Measurements from ENCODE around the gene ALPK3. TPM values are rescaled to one million over a fixed set of nuclear protein-coding genes. Genes with fewer than 3 reads are reported as not detected.

The ALPK3 gene
- total and polyA plus RNA-seq, 2 donors (not counting 3 experiments of a cell fraction or from before 2014, with no cell fraction given), result 18.4 to 36.2 TPM

GRCh38 chr15:84819291-84819768, 2.2 kb downstream of the ALPK3 start:
- peak overlapping the region; percentile 87 for H3K9ac ChIP-seq (replicated peaks; ENCODE audit: extremely low read depth, insufficient read depth, low read length)
- FAIRE-seq (peak; percentile 76), DNase-seq (ENCODE audit: low read depth, low spot score) (peak; percentile 25)
- no peaks in the 10 kb centered on the region for H3K27me3 ChIP-seq (ENCODE audit: control insufficient read depth in 2 of 2, insufficient read depth in 2 of 2, low read length in 2 of 2)
- H3K4me1 ChIP-seq (ENCODE audit: control insufficient read depth, extremely low read depth, insufficient read depth, low read length), result peaks cover 42% of the 10 kb centered on the region
- ChIA-PET POLR2A (interaction anchor here (0.6 kb wide), 1 partner anchor 224 kb away, joined by 4 read pairs; no protein-coding TSS in a partner anchor), CTCF (interaction anchor here (0.7 to 2.5 kb wide), 9 partner anchors 10 to 220 kb away, joined by 3 to 10 read pairs (median 3); partner anchors contain the start of genes NMB and SEC11A)
- TF ChIP-seq CTCF (IDR thresholded peaks at IDR 0.05; ENCODE audit: extremely low read depth in 1 of 2, insufficient read depth in 1 of 2, low read depth in 1 of 2, low read length in 2 of 2) (peak in 1 of 2 donors; percentile 29), FOS (IDR thresholded peaks at IDR 0.05; ENCODE audit: borderline replicate concordance, insufficient read depth, low read length) (no peak)
- H3K4me2 ChIP-seq (ENCODE audit: insufficient read depth, low read length), result peak overlapping the region; percentile 26
- H3K79me2 ChIP-seq (ENCODE audit: control insufficient read depth, insufficient read depth, low read length), result peaks cover 20% of the 10 kb centered on the region
- H2AFZ ChIP-seq (ENCODE audit: low read depth, low read length), result no peak overlapping the region
- H3K36me3 ChIP-seq (ENCODE audit: control insufficient read depth in 2 of 2, extremely low read depth in 1 of 2, insufficient read depth in 2 of 2, low read length in 2 of 2), result no peaks in the 10 kb centered on the region
- no TSS peak for BruUV-seq (replicated peaks)
- peak overlapping the region; percentile 88 for H3K27ac ChIP-seq (ENCODE audit: insufficient read depth, low read depth, low read length)
- dilution Hi-C loops (cut with MboI; ENCODE audit: extremely low pct_ligation_motif_present, low sequenced_read_pairs) (no loop called here), intact Hi-C loops (cut with micrococcal nuclease) (loop anchor here (2.0 kb wide), 1 partner anchor 93 kb away; no protein-coding TSS in a partner anchor)
- H3K4me3 ChIP-seq (replicated peaks in 1 of 3; ENCODE audit: insufficient read depth in 1 of 3, low read depth in 1 of 3, low read length in 3 of 3), result peak overlapping the region in 2 of 3 experiments; percentile 57 to 58
- H3K9me3 ChIP-seq (replicated peaks; ENCODE audit: control insufficient read depth, insufficient read depth, low read length), result no peaks in the 10 kb centered on the region
- no peaks in the 10 kb centered on the region for H4K20me1 ChIP-seq (replicated peaks; ENCODE audit: control insufficient read depth, extremely low read depth, insufficient read depth, low read length)
- H3K9me1 ChIP-seq (replicated peaks; ENCODE audit: control insufficient read depth, extremely low read depth, insufficient read depth, low read length), result no peaks in the 10 kb centered on the region

GRCh38 chr15:84819791-84820190, 2.6 kb downstream of the ALPK3 start:
- Histone ChIP-seq H3K4me1 (ENCODE audit: control insufficient read depth, extremely low read depth, insufficient read depth, low read length) (peaks cover 42% of the 10 kb centered on the region), H3K9me3 (replicated peaks; ENCODE audit: control insufficient read depth, insufficient read depth, low read length) (no peaks in the 10 kb centered on the region), H3K36me3 (ENCODE audit: control insufficient read depth in 2 of 2, extremely low read depth in 1 of 2, insufficient read depth in 2 of 2, low read length in 2 of 2) (peaks cover 0 to 3% of the 10 kb centered on the region in 2 experiments), H3K27ac (ENCODE audit: insufficient read depth, low read depth, low read length) (no peak overlapping the region), H3K9me1 (replicated peaks; ENCODE audit: control insufficient read depth, extremely low read depth, insufficient read depth, low read length) (no peaks in the 10 kb centered on the region), H3K4me3 (replicated peaks in 1 of 3; ENCODE audit: insufficient read depth in 1 of 3, low read depth in 1 of 3, low read length in 3 of 3) (no peak overlapping the region), H2AFZ (ENCODE audit: low read depth, low read length) (no peak overlapping the region), H3K79me2 (ENCODE audit: control insufficient read depth, insufficient read depth, low read length) (peaks cover 20% of the 10 kb centered on the region), H3K27me3 (ENCODE audit: control insufficient read depth in 2 of 2, insufficient read depth in 2 of 2, low read length in 2 of 2) (no peaks in the 10 kb centered on the region), H4K20me1 (replicated peaks; ENCODE audit: control insufficient read depth, extremely low read depth, insufficient read depth, low read length) (no peaks in the 10 kb centered on the region), H3K4me2 (ENCODE audit: insufficient read depth, low read length) (no peak overlapping the region), H3K9ac (replicated peaks; ENCODE audit: extremely low read depth, insufficient read depth, low read length) (no peak overlapping the region)
- FAIRE-seq (no peak), DNase-seq (ENCODE audit: low read depth, low spot score) (no peak)
- no TSS peak for BruUV-seq (replicated peaks)
- CTCF ChIA-PET, result interaction anchor here (0.7 to 2.5 kb wide), 7 partner anchors 11 to 220 kb away, joined by 3 to 10 read pairs (median 4); partner anchors contain the start of genes NMB and SEC11A
- intact Hi-C loops (cut with micrococcal nuclease) (loop anchor here (2.0 kb wide), 1 partner anchor 93 kb away; no protein-coding TSS in a partner anchor), dilution Hi-C loops (cut with MboI; ENCODE audit: extremely low pct_ligation_motif_present, low sequenced_read_pairs) (no loop called here)
- POLR2A ChIA-PET, result no interaction called here
- TF ChIP-seq JUN (IDR thresholded peaks at IDR 0.05; ENCODE audit: borderline replicate concordance, insufficient read depth, insufficient read length, low read depth) (no peak), POLR2A (IDR thresholded peaks at IDR 0.05; ENCODE audit: low read depth, low read length) (no peak), EZH2 (IDR thresholded peaks at IDR 0.05; ENCODE audit: borderline replicate concordance, low read depth, low read length, severe bottlenecking) (no peak), CTCF (IDR thresholded peaks at IDR 0.05; ENCODE audit: extremely low read depth in 1 of 2, insufficient read depth in 1 of 2, low read depth in 1 of 2, low read length in 2 of 2) (no peak)

Measured in endothelial cell of umbilical vein (primary cell).